ENCODE results near the gene ATXN2L.
"Not testable (repeated sequence)": the region's sequence is repeated elsewhere in the genome, so short reads cannot be mapped to it uniquely, and the experiment has no call there.

ATXN2L gene

GRCh38 chr16:28837672-28838557 lies 15.1 kb downstream of the ATXN2L start:
- no peak for DNase-seq (ENCODE audit: low spot score)

- DNase-seq (ENCODE audit: low spot score) = no peak
These were observed 15.7 kb downstream of the ATXN2L start for GRCh38 chr16:28838558-28838918.

- no peak for DNase-seq (ENCODE audit: low spot score)
These were observed 16.3 kb downstream of the ATXN2L start for GRCh38 chr16:28839004-28839639.

DNA sequence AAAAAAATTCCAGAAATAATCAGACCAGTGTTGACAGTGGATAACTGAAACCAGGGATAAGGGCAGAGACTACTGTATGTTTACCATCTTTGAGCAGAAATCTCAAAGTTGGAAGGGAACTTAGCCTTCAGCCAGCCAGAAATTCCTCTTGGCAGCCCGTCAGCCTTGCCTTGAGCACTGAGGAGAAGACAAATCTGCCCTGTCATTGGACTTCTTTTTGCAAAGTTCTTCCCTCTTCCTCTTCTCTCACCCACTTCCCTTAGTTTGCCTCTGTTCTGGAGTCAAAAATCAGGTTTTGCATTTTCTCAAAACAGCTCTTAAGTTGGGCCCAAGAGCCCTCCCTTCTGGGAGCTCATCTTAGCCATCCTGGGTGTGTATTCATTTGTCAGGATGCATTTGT lies 17.1 kb downstream of the ATXN2L start:
- no peak for DNase-seq (ENCODE audit: low spot score)

- DNase-seq (ENCODE audit: low spot score) = no peak
These were observed 19.9 kb downstream of the ATXN2L start for GRCh38 chr16:28842696-28843095.

DNA sequence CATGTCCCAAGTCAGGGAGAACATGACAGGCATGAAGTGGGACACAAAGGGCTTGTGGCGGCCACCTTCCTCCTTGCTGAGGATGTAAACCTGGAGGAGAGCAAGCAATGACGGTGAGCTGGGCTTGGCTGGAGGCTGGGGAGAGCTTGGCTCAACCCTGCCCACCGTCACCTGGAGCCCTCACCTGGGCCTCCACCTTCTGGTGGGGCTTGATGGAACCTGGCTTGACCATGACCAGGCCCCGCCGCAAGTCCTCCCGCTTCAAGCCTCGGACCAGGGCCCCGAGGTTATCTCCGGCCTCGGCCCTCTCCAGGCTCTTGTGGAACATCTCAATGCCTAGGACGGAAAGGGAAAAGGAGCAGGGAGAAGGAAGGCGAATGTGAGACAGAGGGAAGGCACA lies 21.0 kb downstream of the ATXN2L start:
- no peak for DNase-seq (ENCODE audit: low spot score)

DNA sequence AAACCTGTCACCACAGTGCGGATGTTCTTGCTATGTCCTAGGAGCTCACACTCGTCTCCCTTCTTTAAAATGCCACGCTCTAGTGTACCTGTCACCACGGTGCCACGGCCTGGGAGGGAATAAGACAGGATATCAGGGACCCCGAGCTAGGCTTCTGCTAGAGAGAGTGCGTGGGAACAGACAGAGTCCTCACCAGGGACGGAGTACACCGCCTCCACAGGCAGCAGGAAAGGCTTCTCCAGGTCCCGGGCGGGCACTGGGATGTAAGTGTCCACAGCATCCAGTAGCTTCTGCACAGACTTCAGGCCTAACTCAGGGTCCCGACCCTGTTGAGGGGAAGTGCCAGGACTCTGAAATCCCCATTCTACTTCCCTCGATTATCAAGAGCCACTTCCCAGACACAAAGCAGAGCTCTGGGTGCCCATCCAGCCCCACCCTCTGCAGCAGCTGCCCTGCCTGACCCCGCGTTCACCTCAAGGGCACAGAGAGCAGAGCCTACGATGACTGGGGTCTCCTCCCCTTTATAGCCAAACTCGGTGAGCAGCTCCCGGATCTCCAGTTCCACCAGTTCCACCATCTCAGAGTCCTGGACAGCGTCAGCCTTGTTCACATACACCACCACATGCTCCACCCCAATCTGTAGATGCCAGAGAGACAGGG lies 21.6 kb downstream of the ATXN2L start:
- DNase-seq (ENCODE audit: low spot score) = no peak

GRCh38 chr16:28845293-28845692 lies 22.5 kb downstream of the ATXN2L start:
- DNase-seq (ENCODE audit: low spot score) = peak; percentile 43

- DNase-seq (ENCODE audit: low spot score) = no peak
These were observed 22.9 kb downstream of the ATXN2L start for GRCh38 chr16:28845761-28846079.

GRCh38 chr16:28846080-28846932 lies 23.5 kb downstream of the ATXN2L start, which contains the start of gene TUFM:
TUFM (minus strand) TSS chr16:28846348; CDS start chr16:28846269, 79 bp downstream.
- DNase-seq (ENCODE audit: low spot score) = peak; percentile 99

- DNase-seq (ENCODE audit: low spot score) = no peak
These were observed 24.1 kb downstream of the ATXN2L start for GRCh38 chr16:28846933-28847273.

GRCh38 chr16:28858421-28858820 lies 35.6 kb downstream of the ATXN2L start:
- DNase-seq (ENCODE audit: low spot score) = no peak

- DNase-seq (ENCODE audit: low spot score) = no peak
These were observed 36.5 kb downstream of the ATXN2L start for GRCh38 chr16:28859326-28859725.

DNA sequence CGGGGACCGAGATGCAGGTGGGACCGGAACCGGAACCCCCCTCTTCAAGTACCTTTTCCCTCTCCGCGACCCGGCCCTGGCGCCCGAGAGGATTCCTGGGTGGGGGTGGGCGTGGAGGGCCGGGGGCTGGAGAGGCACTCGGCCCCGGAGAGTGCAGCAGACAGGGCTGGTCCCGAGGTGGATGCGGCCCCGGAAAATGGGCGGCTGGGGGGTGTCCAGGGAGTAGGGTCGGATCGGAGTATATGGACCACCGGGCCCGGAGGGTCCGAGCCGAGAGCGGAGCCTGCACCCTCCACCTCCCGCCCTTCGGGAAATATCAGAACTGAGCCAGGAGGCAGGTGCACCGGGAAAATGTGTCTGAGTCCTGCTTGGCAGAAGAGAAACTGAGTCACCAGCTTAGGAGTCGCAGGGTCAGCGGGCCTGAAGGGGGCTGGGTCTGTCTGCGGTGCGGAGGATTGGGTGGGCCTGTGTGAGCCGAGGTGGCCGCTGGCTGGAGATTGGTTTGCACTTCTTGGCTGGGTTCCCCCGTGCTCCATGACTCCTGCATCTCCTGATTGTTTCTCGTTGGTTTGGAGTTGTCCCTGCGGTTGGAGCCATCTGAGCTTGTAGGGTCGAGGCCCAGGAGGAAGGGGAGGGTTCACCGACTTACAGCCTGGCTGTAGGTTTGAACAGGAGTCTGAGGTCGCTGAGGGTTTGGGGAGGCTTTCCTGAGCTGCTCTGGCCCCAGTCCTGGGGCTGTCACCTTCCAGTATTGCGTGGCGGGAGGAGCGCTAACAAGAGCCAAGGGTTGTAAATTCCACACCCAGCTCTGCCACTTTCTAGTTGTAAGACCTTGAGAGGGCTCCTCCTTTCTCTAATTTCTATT lies 41.4 kb downstream of the ATXN2L start:
- no peak for DNase-seq (ENCODE audit: low spot score)

DNA sequence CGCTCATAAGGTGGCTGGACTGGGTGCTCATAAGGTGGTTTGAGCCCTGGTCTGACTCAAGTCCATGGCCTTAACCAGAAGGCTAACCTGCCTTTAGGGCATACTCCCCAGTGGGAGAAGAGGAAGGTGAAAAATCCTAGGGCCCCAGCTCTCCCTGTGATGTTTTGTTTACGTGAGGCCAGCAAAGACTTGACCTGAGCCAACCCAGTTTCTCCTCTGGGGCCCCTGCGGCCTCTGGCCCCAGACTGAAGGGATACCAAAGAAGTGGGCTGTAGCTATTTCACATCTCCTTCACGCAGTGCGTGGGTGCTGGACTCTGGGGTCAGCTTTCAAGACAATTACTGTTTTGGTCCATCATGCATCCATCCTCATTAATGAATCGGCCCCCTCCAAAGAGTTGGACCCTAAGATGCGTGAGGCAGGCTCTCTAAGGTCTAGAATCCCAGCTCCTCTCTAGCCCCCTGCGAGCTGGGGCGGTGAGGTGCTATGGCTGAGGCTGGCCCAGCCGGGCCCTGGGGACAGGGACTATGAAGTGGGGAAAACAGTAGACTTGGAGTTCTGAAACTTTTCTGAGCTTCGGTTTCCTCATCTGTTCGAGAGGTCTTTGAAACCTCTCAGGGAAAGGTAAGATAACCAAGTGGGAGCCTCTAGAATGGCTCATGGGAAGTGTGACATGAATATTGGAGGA lies 42.3 kb downstream of the ATXN2L start:
- no peak for DNase-seq (ENCODE audit: low spot score)

DNA sequence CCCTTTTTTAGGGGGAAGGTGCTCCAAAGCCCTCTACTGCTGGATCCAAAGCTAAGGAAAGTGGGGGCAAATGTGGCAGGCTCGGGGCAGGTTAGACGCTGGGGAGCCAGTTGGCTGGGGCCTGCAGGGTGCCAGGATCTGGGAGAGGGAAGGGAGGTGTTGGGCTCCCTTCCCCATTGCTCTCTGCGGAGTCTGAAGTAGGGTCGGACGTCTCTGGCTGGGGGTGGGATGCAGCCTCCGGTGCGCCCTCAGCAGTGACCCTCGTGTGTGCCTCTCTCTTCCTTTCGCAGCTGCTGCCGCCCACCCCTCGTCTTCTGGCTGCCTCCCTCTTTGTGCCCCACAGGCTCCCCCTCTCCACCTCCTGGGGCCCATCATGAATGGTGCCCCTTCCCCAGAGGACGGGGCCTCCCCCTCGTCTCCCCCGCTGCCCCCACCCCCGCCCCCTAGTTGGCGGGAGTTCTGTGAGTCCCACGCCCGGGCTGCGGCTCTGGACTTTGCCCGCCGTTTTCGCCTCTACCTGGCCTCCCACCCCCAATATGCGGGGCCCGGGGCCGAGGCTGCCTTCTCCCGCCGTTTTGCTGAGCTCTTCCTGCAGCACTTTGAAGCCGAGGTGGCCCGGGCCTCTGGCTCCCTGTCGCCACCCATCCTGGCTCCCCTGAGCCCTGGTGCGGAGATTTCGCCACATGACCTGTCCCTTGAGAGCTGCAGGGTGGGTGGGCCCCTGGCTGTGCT lies 43.1 kb downstream of the ATXN2L start:
- no peak for DNase-seq (ENCODE audit: low spot score)

- no peak for DNase-seq (ENCODE audit: low spot score)
These were observed 43.6 kb downstream of the ATXN2L start for GRCh38 chr16:28866454-28866804.

GRCh38 chr16:28867241-28867640 lies 44.4 kb downstream of the ATXN2L start:
- DNase-seq (ENCODE audit: low spot score) = no peak

GRCh38 chr16:28867646-28868045 lies 44.8 kb downstream of the ATXN2L start:
- not testable (repeated sequence) for DNase-seq (ENCODE audit: low spot score)

DNA sequence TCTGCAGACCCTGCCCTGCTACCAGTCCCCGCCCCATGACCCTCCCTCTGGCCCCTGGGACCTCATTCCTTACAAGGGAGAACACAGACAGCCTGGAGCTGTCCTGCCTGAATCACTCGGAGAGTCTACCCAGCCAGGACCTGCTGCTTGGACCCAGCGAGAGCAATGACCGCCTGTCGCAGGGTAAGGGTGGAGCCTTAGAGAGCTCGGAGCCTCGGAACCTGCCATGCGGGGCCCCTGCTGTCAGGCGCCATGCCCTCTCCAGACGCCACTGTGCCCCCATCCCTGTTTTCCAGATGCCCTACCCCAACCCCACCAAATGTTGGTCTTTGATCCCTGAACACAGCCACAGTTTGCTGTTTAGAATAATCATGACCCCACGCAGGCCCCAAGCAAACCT lies 46.4 kb downstream of the ATXN2L start:
- no peak for DNase-seq (ENCODE audit: low spot score)
